GM18517 (cell line): ENCODE results near the gene PAFAH1B2.
A peak's percentile ranks its signal among the peaks of the same experiment; 100 is the strongest.
"Not testable (repeated sequence)": the region's sequence is repeated elsewhere in the genome, so short reads cannot be mapped to it uniquely, and the experiment has no call there.

Experiments used
- ATAC-seq: cut with Tn5 transposase; IDR thresholded peaks from one replicate; pipeline ENCODE4 v1.9.1; 2021; ENCODE audit warnings: mild to moderate bottlenecking, moderate library complexity; ENCODE audit not compliant: unreplicated experiment

The PAFAH1B2 gene

GRCh38 chr11:117172724-117173421 lies 28.8 kb downstream of the PAFAH1B2 start:
- no peak for ATAC-seq

- no peak for ATAC-seq
Measured at GRCh38 chr11:117175104-117175503, 31.0 kb downstream of the PAFAH1B2 start.

- ATAC-seq, result no peak
Measured at GRCh38 chr11:117175781-117176180, 31.7 kb downstream of the PAFAH1B2 start.

- no peak for ATAC-seq
Measured at GRCh38 chr11:117176186-117176585, 32.1 kb downstream of the PAFAH1B2 start.

- no peak for ATAC-seq
Measured at GRCh38 chr11:117177534-117178209, 33.6 kb downstream of the PAFAH1B2 start.

- peak; percentile 83 for ATAC-seq
Measured at GRCh38 chr11:117178210-117179034, 34.3 kb downstream of the PAFAH1B2 start, which contains the start of gene SIDT2. Gene SIDT2, plus strand, starts transcription at chr11:117178743. Its CDS starts 521 bp downstream, at chr11:117179264.

- ATAC-seq, result peak; percentile 26
Measured at GRCh38 chr11:117179048-117179999, 35.2 kb downstream of the PAFAH1B2 start.

GRCh38 chr11:117180020-117180419 lies 35.9 kb downstream of the PAFAH1B2 start:
- no peak for ATAC-seq

GRCh38 chr11:117180661-117181585 lies 36.8 kb downstream of the PAFAH1B2 start:
- no peak for ATAC-seq

GRCh38 chr11:117181586-117182550 lies 37.8 kb downstream of the PAFAH1B2 start:
- ATAC-seq, result no peak

GRCh38 chr11:117182551-117182935 lies 38.5 kb downstream of the PAFAH1B2 start:
- no peak for ATAC-seq

- not testable (repeated sequence) for ATAC-seq
Measured at GRCh38 chr11:117183178-117183577, 39.1 kb downstream of the PAFAH1B2 start.

GRCh38 chr11:117183724-117184349 lies 39.8 kb downstream of the PAFAH1B2 start:
- no peak for ATAC-seq

GRCh38 chr11:117185736-117186430 lies 41.8 kb downstream of the PAFAH1B2 start:
- ATAC-seq, result no peak

- ATAC-seq, result no peak
Measured at GRCh38 chr11:117186431-117186761, 42.3 kb downstream of the PAFAH1B2 start.

GRCh38 chr11:117187007-117187406 lies 42.9 kb downstream of the PAFAH1B2 start:
- no peak for ATAC-seq

- no peak for ATAC-seq
Measured at GRCh38 chr11:117187428-117187798, 43.3 kb downstream of the PAFAH1B2 start.
